Mesothelial cell of epicardium (in vitro differentiated cells): ENCODE measurements around the gene SNX9. TPM values are rescaled to one million over a fixed set of nuclear protein-coding genes. Genes with fewer than 3 reads are reported as not detected.

Experiments
- DNase-seq, 2 experiments: peaks; one replicate each; pipeline ENCODE4 v3.0.0; 2021; ENCODE audit warnings: low spot score in 2 of 2; ENCODE audit not compliant: unreplicated experiment in 2 of 2
- H3K27ac Mint-ChIP-seq: 2 replicates; pipeline ENCODE4 v1.8.0; 2021; ENCODE audit warnings: mixed read lengths
- H3K27me3 Mint-ChIP-seq: 2 replicates; pipeline ENCODE4 v1.8.0; 2021; ENCODE audit warnings: low read depth, mixed read lengths
- H3K36me3 Mint-ChIP-seq: 2 replicates; pipeline ENCODE4 v1.8.0; 2021; ENCODE audit warnings: mixed read lengths
- H3K4me1 Mint-ChIP-seq: 2 replicates; pipeline ENCODE4 v1.8.0; 2021; ENCODE audit warnings: mixed read lengths
- H3K4me3 Mint-ChIP-seq: 2 replicates; pipeline ENCODE4 v1.8.0; 2021; ENCODE audit warnings: mild to moderate bottlenecking, moderate library complexity, mixed read lengths
- H3K9me3 Mint-ChIP-seq: 2 replicates; pipeline ENCODE4 v1.8.0; 2021; ENCODE audit warnings: mixed read lengths
- CTCF ChIP-seq: fragments of 200-600 bp; sonication (generic); IDR thresholded peaks from one replicate; pipeline ENCODE4 v1.5.0; 2021; ENCODE audit warnings: antibody characterized with exemption; ENCODE audit not compliant: unreplicated experiment
- total RNA-seq: library from RNA; stranded (reverse); gene quantifications from 3 replicates; pipeline ENCODE4 v1.2.1, GENCODE V29; 2021

Gene SNX9
- total RNA-seq, 1 donor from 2014 or later, result 23.1 TPM

DNA sequence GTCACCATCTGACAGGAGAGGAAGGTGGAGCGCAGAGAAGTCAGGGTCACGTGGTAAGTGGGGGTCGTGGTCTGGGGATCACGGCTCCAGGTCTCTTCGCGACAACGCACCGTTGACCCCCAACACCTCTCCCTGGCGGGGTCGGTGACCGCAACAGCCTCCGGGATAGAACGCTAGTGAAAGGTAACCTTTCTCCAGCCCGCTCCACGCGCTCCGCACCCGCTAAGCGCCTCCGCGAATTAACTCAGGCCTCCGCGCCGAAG is 158.0 kb downstream of the SNX9 start:
- no peak for TF ChIP-seq CTCF
- no peaks in the 10 kb centered on the region for H3K9me3 Mint-ChIP-seq
- peak overlapping the region; percentile 63 for H3K4me3 Mint-ChIP-seq
- no peak for DNase-seq
- H3K36me3 Mint-ChIP-seq, result no peaks in the 10 kb centered on the region
- H3K27me3 Mint-ChIP-seq, result peaks cover 3% of the 10 kb centered on the region
- peak overlapping the region; percentile 92 for H3K27ac Mint-ChIP-seq
- H3K4me1 Mint-ChIP-seq, result peaks cover 40% of the 10 kb centered on the region

DNA sequence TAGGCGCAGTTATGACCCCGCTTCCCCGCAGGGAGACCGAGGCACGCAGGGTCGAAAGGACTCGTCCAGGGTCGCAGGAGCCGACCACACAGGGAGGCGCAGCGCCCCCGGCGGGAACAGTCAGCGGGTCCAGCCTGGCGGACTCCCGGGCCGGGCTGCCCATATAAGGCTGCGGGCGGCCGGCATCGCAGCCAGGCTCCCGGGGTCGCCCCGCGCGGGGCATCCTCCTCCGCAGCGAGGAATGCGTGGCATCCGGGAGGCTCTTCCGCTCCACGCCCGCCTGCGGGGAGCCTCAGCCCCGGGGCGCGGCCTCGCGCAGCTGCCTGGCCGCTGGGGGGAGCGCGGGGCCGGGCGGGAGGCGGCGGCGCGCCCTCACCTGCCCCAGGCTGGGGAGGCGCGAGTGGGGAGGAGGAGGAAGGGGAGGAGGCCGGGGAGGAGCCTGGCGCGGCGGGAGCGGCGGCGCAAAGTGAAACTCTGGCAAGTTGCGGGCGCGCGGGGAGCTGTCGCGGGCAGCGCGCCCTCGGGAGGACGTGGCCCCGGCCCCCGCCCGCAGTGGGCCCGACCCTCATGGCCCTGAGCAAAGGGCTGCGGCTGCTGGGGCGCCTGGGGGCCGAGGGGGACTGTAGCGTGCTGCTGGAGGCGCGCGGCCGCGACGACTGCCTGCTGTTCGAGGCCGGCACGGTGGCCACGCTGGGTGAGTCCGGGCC is 158.5 kb downstream of the SNX9 start, which contains the start of gene SYNJ2:
Gene SYNJ2, plus strand, starts transcription at position 469 of the 707 bp plus-strand sequence. Its CDS starts 99 bp downstream, at position 568.
- Mint-ChIP-seq H3K36me3 (no peaks in the 10 kb centered on the region), H3K27ac (peak within 1 kb of the TSS; percentile 92), H3K4me1 (peaks cover 42% of the 10 kb centered on the region), H3K4me3 (peak within 1 kb of the TSS; percentile 81), H3K9me3 (no peaks in the 10 kb centered on the region), H3K27me3 (peaks cover 3% of the 10 kb centered on the region)
- DNase-seq, result peak; percentile 75 to 80
- peak; percentile 32 for TF ChIP-seq CTCF

GRCh38 chr6:157982102-157982562 is 159.1 kb downstream of the SNX9 start:
- Mint-ChIP-seq H3K36me3 (no peaks in the 10 kb centered on the region), H3K9me3 (no peaks in the 10 kb centered on the region), H3K4me3 (peak overlapping the region; percentile 81), H3K27ac (peak overlapping the region; percentile 91), H3K27me3 (peaks cover 3% of the 10 kb centered on the region), H3K4me1 (peaks cover 42% of the 10 kb centered on the region)
- TF ChIP-seq CTCF, result no peak
- peak in 1 of 2 experiments; percentile 65 for DNase-seq

DNA sequence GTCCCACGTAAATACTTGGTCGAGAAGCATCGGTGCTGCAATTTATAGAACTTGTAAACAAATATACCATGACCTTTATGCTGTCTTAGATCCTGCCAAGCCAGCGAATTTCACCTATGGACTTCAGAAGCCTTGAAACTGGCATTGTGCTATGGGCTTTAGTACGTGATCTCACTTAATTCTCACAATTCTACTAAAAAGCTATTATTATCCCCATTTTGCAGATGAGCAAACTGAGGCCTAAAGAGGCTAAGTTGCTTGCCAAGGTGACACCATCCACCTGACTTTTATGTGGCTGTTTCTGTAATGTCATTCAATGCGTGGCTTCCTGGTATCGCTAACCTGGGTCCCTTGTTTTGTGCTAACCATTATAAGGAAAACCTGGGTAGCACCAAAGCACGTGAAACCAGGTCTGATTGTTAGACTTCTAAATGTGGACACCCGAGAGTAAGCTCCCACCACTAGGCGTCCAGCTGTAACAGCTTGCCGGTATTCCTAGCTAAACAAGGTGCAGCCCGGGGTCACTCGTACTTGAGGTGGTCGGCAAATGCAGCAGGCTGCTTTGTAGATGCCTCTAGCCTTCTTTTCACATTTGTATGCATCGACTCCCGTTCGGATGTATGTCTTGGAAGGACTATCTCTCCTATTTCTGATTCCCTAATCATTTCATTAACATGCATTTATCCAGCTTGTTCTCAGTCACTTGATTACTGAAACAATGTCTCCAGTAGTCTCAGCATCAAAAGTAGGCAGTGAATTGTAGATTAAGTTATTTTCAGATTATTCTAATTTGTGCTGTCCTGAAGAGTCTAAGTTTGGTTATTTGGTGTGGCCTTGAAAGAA is 159.7 kb downstream of the SNX9 start:
- no peak for DNase-seq

More for the DNA sequence above, 159.7 kb downstream of the SNX9 start:
- Mint-ChIP-seq H3K4me1 (peaks cover 38% of the 10 kb centered on the region), H3K27me3 (no peaks in the 10 kb centered on the region), H3K9me3 (no peaks in the 10 kb centered on the region), H3K4me3 (peak overlapping the region; percentile 81), H3K27ac (peak overlapping the region; percentile 91), H3K36me3 (no peaks in the 10 kb centered on the region)
- TF ChIP-seq CTCF, result no peak
